Subcutaneous adipose tissue (tissue), 4 donors: ENCODE data around the gene CDCP2. TPM values are rescaled to one million over a fixed set of nuclear protein-coding genes. Genes with fewer than 3 reads are reported as not detected.

Source experiments
- CTCF ChIP-seq: fragments of 450-650 bp; IDR thresholded peaks from one replicate; pipeline ENCODE4 v1.5.1; 2016; ENCODE audit warnings: low read depth, mild to moderate bottlenecking, control low read depth, antibody characterized with exemption, moderate library complexity
- total RNA-seq, 4 donors: library from RNA; depleted of rRNA; stranded (reverse); fragments of >200 nt; gene quantifications; one replicate each; pipeline ENCODE4 v1.1.0, GENCODE V29; 2016

CDCP2 gene
- total RNA-seq, 4 donors from 2014 or later: 0.16 TPM; not detected in 3

- no peak for TF ChIP-seq CTCF
These were observed 14.8 kb upstream of the CDCP2 start for GRCh38 chr1:54167422-54168139.

GRCh38 chr1:54165146-54165545 is 12.3 kb upstream of the CDCP2 start:
- TF ChIP-seq CTCF: no peak

GRCh38 chr1:54163573-54163972 is 10.8 kb upstream of the CDCP2 start:
- TF ChIP-seq CTCF: no peak

GRCh38 chr1:54163051-54163450 is 10.3 kb upstream of the CDCP2 start:
- no peak for TF ChIP-seq CTCF

- TF ChIP-seq CTCF: no peak
These were observed 8.8 kb upstream of the CDCP2 start for GRCh38 chr1:54161495-54162168.

GRCh38 chr1:54160351-54160750 is 7.6 kb upstream of the CDCP2 start:
- TF ChIP-seq CTCF: no peak

- no peak for TF ChIP-seq CTCF
These were observed 7.0 kb upstream of the CDCP2 start for GRCh38 chr1:54159733-54160316.
